ENCODE data around the gene COL13A1.

Gene COL13A1

GRCh38 chr10:69861251-69862240 is 59.8 kb downstream of the COL13A1 start:
- peak; percentile 63 for ATAC-seq
- TF ChIP-seq ZC3H10 (CRISPR knock-in tag; IDR thresholded peaks at IDR 0.05) (no peak), PPARA (CRISPR knock-in tag; IDR thresholded peaks at IDR 0.05; ENCODE audit: borderline replicate concordance) (no peak), ISL1 (CRISPR knock-in tag; IDR thresholded peaks at IDR 0.05) (no peak), GLIS3 (CRISPR knock-in tag; IDR thresholded peaks at IDR 0.05) (no peak), SNAI2 (CRISPR knock-in tag; IDR thresholded peaks at IDR 0.05) (no peak), TSHZ2 (CRISPR knock-in tag; IDR thresholded peaks at IDR 0.05) (no peak), OSR1 (CRISPR knock-in tag; IDR thresholded peaks at IDR 0.05) (no peak), CREB5 (CRISPR knock-in tag; IDR thresholded peaks at IDR 0.05; ENCODE audit: low read depth) (no peak), BACH2 (CRISPR knock-in tag; IDR thresholded peaks at IDR 0.05; ENCODE audit: borderline replicate concordance) (no peak), ARNTL (CRISPR knock-in tag; IDR thresholded peaks at IDR 0.05; ENCODE audit: borderline replicate concordance, low read depth) (no peak), CSDC2 (CRISPR knock-in tag; IDR thresholded peaks at IDR 0.05) (no peak), ZFP3 (CRISPR knock-in tag; IDR thresholded peaks at IDR 0.05) (no peak), ZNF8 (CRISPR knock-in tag; IDR thresholded peaks at IDR 0.05) (no peak), ESRRG (CRISPR knock-in tag; IDR thresholded peaks at IDR 0.05) (no peak), ZFP30 (CRISPR knock-in tag; IDR thresholded peaks at IDR 0.05) (no peak), ZNF70 (CRISPR knock-in tag; IDR thresholded peaks at IDR 0.05) (no peak)

- TF ChIP-seq GLIS3 (CRISPR knock-in tag; IDR thresholded peaks at IDR 0.05), result no peak
- TF ChIP-seq ESRRG (CRISPR knock-in tag; IDR thresholded peaks at IDR 0.05), result no peak
- no peak for TF ChIP-seq ZNF70 (CRISPR knock-in tag; IDR thresholded peaks at IDR 0.05)
- no peak for ATAC-seq
Measured at GRCh38 chr10:69862882-69863530, 61.3 kb downstream of the COL13A1 start.

GRCh38 chr10:69863580-69863979 is 61.9 kb downstream of the COL13A1 start:
- no peak for ATAC-seq
- TF ChIP-seq CSRNP3 (CRISPR knock-in tag; IDR thresholded peaks at IDR 0.05) (no peak), ZFP3 (CRISPR knock-in tag; IDR thresholded peaks at IDR 0.05) (no peak), ZFP30 (CRISPR knock-in tag; IDR thresholded peaks at IDR 0.05) (no peak), TOX (CRISPR knock-in tag; IDR thresholded peaks at IDR 0.05; ENCODE audit: borderline replicate concordance) (no peak), ZC3H10 (CRISPR knock-in tag; IDR thresholded peaks at IDR 0.05) (no peak), ESRRG (CRISPR knock-in tag; IDR thresholded peaks at IDR 0.05) (no peak), ISL1 (CRISPR knock-in tag; IDR thresholded peaks at IDR 0.05) (no peak), SNAI2 (CRISPR knock-in tag; IDR thresholded peaks at IDR 0.05) (no peak), RARB (CRISPR knock-in tag; IDR thresholded peaks at IDR 0.05) (no peak), TSHZ2 (CRISPR knock-in tag; IDR thresholded peaks at IDR 0.05) (no peak), BACH2 (CRISPR knock-in tag; IDR thresholded peaks at IDR 0.05; ENCODE audit: borderline replicate concordance) (no peak), ZNF70 (CRISPR knock-in tag; IDR thresholded peaks at IDR 0.05) (no peak), ZNF565 (CRISPR knock-in tag; conservative IDR thresholded peaks at IDR 0.05; ENCODE audit: low read depth) (no peak), POU6F1 (CRISPR knock-in tag; IDR thresholded peaks at IDR 0.05; ENCODE audit: borderline replicate concordance, low read depth) (no peak), GLIS3 (CRISPR knock-in tag; IDR thresholded peaks at IDR 0.05) (no peak), CREB5 (CRISPR knock-in tag; IDR thresholded peaks at IDR 0.05; ENCODE audit: low read depth) (no peak), CSDC2 (CRISPR knock-in tag; IDR thresholded peaks at IDR 0.05) (no peak), TCF4 (CRISPR knock-in tag; IDR thresholded peaks at IDR 0.05; ENCODE audit: borderline replicate concordance) (no peak)

All from SK-N-SH treated with all-trans-retinoic acid at 6 μM for 48 hours (cell line).